HFF-Myc (cell line): Measurements from ENCODE around the gene CDH1.

ENCODE experiments used
- DNase-seq: peaks from one replicate; pipeline ENCODE4 v3.0.0-alpha.2; 2011; ENCODE audit warnings: low read depth; ENCODE audit errors: extremely low read depth
- H3K4me3 ChIP-seq: replicated peaks from 2 replicates; pipeline ENCODE4 v1.5.1; 2011; ENCODE audit warnings: low read depth, mild to moderate bottlenecking, control low read depth, low read length
- TF ChIP-seq, protein P1 (sequence below): IDR thresholded peaks from 2 replicates; pipeline ENCODE4 v1.5.1; 2012; ENCODE audit warnings: mild to moderate bottlenecking, low read depth, low read length, control low read depth; ENCODE audit errors: missing control alignments

Gene CDH1

GRCh38 chr16:68757625-68757935, 20.5 kb downstream of the CDH1 start:
- TF ChIP-seq, protein P1, sequence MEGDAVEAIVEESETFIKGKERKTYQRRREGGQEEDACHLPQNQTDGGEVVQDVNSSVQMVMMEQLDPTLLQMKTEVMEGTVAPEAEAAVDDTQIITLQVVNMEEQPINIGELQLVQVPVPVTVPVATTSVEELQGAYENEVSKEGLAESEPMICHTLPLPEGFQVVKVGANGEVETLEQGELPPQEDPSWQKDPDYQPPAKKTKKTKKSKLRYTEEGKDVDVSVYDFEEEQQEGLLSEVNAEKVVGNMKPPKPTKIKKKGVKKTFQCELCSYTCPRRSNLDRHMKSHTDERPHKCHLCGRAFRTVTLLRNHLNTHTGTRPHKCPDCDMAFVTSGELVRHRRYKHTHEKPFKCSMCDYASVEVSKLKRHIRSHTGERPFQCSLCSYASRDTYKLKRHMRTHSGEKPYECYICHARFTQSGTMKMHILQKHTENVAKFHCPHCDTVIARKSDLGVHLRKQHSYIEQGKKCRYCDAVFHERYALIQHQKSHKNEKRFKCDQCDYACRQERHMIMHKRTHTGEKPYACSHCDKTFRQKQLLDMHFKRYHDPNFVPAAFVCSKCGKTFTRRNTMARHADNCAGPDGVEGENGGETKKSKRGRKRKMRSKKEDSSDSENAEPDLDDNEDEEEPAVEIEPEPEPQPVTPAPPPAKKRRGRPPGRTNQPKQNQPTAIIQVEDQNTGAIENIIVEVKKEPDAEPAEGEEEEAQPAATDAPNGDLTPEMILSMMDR: no peak
- H3K4me3 ChIP-seq: no peak overlapping the region
- DNase-seq: no peak

DNA sequence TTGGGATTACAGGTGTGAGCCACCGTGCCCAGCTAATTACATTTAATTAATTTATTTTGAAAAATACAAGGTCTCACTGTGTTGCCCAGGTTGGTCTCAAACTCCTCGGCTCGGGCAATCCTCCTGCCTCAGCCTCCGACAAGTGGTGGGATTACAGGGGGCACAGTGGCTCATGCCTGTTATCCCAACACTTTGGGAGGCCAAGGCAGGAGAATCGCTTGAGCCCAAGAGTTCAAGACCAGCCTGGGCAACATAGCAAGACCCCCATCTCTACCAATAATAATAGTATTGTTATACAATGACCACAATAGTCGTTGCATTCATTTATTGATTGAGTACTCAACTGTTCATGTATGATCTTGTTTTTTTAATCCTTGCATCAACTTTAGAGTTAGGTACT, 22.0 kb downstream of the CDH1 start:
- no peak overlapping the region for H3K4me3 ChIP-seq
- TF ChIP-seq, protein P1: no peak
- no peak for DNase-seq

DNA sequence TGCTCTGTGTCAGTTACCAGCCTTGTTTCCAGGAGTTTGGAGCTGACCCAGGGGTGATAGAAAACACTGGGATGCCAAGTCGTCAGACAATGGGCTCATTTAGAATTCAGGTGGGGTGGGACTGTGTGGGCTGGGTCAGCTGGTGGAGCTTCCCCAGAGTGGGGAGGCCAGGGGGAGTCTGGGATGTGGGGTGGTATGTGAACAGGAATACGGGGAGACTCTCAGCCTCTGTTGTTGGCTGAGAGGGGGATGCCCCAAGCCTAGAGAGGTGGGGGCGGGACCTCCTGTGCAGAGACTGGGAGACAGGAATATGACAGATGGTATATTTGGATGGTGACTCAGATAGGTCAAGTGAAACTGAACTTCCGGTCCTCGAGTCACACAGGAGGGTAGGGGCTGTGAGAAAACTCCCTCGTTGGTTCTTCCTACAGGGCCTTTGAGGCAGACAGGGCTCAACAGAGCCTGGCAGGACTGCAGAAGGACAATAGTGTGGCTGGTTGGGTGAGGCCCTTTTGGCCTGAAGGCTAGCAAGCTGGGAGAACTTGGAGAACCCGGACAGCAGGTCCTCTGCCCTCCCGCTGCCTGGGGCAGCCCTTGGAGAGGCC, 23.7 kb downstream of the CDH1 start:
- H3K4me3 ChIP-seq: no peak overlapping the region
- DNase-seq: peak; percentile 26
- TF ChIP-seq, protein P1: no peak

DNA sequence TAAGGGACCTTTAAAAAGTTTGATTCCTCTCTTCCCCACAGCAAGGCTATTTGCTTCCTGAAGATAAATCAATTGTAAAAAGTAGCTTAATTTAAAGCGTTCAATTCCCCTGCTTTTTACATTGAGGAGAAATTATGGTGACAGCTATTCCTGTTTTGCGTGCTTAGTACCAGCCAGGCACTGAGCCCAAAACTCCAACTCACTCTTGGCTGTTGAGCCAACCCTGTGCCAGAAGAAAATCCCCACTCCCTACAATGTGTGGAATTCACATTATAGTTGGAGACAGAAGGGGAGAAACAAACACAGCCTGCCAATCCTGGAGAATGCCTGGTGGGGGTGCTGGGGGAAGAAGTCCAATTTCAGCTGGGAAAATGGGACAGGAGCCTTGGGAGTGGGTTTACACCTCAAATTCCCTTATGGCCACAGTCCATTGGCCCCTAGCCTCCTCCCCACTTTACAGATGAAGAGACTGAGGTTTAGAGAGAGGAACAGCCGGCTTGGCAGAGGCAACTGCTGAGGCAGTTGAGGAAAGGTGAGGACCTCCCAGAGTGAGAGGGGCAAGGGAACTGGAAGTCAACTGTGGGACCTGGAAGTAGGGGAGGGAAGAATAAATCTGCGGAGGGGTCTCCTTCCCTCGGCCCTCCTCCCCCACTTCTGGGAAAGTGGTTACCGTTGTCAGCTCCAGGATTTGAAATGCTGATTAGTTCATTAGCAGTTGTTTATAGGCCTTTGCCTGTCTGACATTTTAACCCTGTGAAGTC, 26.1 kb downstream of the CDH1 start:
- H3K4me3 ChIP-seq: no peak overlapping the region
- TF ChIP-seq, protein P1: no peak
- no peak for DNase-seq

GRCh38 chr16:68764862-68765261, 27.8 kb downstream of the CDH1 start:
- no peak overlapping the region for H3K4me3 ChIP-seq
- no peak for DNase-seq
- TF ChIP-seq, protein P1: no peak

GRCh38 chr16:68767581-68767980, 30.5 kb downstream of the CDH1 start:
- no peak for DNase-seq
- H3K4me3 ChIP-seq: no peak overlapping the region
- TF ChIP-seq, protein P1: no peak
